ENCODE results near the gene COL3A1.

- TF ChIP-seq, protein P1, sequence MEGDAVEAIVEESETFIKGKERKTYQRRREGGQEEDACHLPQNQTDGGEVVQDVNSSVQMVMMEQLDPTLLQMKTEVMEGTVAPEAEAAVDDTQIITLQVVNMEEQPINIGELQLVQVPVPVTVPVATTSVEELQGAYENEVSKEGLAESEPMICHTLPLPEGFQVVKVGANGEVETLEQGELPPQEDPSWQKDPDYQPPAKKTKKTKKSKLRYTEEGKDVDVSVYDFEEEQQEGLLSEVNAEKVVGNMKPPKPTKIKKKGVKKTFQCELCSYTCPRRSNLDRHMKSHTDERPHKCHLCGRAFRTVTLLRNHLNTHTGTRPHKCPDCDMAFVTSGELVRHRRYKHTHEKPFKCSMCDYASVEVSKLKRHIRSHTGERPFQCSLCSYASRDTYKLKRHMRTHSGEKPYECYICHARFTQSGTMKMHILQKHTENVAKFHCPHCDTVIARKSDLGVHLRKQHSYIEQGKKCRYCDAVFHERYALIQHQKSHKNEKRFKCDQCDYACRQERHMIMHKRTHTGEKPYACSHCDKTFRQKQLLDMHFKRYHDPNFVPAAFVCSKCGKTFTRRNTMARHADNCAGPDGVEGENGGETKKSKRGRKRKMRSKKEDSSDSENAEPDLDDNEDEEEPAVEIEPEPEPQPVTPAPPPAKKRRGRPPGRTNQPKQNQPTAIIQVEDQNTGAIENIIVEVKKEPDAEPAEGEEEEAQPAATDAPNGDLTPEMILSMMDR (IDR thresholded peaks at IDR 0.05) = no peak
- TF ChIP-seq POLR2AphosphoS5 (IDR thresholded peaks at IDR 0.05; ENCODE audit: insufficient read depth in 1 of 2, low read depth in 1 of 2) = no peak
- no peak for TF ChIP-seq POLR2A (IDR thresholded peaks at IDR 0.05)
These were observed 34.5 kb downstream of the COL3A1 start for GRCh38 chr2:189008555-189009262.

Measured in vagina (tissue), 2 donors.